Activated CD4-positive, CD25-positive, alpha-beta regulatory T cell treated with anti-CD3 and anti-CD28 coated beads, Interleukin-2, amount 50 U/mL, for 72 hours (primary cell): ENCODE data around the gene FLT1.

Experiments
- DNase-seq: peaks from one replicate; pipeline ENCODE4 v3.0.0; 2021

The FLT1 gene

DNA sequence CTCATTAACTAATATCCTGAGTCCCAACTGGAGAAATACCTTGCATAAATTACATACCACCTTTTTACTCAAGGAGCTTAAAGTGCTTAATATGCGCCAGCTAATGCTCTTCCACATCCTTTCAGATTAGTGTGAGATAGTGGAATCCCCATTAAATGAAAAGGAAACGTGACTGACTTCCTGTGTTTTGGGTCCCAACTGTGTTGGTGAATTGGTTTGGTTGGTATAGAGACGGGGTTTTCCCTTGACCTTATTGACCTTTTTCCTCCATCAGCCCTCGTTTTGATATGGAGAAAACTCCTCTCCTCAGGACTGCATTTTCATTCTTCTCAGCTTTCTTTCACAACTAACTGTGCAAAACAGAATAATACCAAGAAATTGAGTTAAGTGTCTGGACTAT, 193.1 kb downstream of the FLT1 start:
- no peak for DNase-seq

DNA sequence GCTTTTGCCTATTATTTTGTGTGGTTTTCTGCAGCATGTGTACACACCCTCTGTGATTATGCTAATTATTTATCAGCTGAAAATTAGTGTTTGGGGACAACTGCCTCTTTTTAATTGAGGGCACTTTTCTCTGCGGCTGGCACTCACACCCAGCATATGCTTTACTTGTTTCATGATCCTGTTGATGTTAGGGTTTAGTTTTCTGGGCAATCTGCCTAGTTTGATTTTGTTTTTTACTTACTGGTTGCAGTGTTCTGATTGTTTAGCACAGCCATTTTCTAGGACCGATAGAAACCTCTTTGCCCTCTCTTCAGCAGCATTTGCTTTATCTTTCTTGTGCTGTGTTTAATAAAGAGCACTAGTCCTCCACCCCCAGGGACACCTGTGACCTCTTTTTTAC, 195.0 kb downstream of the FLT1 start:
- no peak for DNase-seq

DNA sequence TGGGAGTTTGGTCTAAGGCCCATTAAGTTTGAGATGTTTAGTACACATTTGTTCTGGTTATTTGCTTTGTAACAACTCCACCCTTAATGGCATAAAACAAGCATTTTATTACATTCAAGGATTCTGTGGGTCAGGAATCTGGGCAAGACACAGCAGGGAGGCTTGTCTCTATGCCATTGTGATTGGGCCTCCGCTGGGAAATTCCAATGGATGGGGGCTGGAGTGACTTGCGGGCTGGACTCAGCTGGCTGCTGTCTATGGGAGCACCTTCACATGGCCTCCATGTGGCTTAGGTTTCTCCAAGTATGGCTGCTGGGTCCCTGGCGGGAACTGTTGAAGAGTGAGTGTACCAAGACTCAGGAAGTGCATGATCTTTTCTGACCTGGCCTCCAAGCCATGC, 197.6 kb downstream of the FLT1 start:
- no peak for DNase-seq

DNA sequence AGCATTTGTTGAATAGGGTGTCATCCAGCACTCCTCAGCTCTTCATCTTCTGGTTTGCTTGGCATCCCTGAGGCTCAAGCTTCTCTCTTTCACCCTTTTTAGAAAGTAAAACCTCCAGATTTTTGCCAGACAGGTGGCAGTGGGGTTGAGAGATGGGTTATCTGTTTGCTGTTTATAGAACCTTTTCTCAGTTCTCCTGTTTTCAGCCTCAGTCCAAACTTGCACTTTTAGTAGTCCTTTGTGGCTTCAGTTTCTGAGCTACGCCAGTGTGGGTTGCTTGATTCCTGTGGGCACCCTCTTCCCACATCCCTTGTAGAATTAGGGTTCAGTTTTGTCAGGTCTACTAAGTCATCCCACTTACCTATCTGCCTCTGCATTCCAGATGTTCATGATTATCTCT, 208.7 kb downstream of the FLT1 start:
- no peak for DNase-seq

DNA sequence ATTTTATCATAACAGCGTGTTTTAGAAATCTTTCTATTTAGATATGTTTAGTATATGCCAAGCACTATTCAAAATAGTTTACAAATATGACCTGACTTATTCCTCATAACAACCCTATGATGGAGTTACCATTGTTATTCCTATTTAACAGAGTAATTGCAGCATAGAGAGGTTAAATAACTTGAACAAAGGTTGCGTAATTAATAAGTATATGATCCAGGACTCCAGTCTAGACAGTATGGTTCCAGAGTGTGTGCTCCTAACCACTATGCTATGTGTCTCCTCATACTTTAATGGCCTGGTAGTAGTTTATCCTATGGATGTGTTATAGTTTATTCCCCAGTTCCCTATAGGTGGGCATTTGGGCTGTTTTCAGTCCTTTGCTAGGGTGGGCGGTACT, 211.3 kb downstream of the FLT1 start:
- DNase-seq: no peak

DNA sequence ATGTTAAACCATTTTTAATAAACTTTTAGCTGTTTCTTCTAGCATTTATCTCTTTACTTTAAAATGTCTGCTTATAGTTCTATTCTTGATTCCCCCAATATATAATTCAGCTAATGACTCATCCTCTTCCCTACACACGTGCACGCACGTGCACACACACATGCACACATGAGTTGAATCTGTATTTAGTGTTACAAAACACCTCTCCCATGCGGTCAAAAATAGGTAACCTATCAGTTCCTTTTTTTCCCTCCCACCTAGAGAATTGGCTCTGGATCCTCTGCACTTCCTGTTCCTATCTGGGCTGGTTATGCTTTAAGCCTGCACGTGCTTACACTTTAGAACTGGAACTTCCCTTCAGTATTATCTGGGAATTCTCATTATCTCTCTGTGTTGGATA, 212.5 kb downstream of the FLT1 start:
- no peak for DNase-seq

DNA sequence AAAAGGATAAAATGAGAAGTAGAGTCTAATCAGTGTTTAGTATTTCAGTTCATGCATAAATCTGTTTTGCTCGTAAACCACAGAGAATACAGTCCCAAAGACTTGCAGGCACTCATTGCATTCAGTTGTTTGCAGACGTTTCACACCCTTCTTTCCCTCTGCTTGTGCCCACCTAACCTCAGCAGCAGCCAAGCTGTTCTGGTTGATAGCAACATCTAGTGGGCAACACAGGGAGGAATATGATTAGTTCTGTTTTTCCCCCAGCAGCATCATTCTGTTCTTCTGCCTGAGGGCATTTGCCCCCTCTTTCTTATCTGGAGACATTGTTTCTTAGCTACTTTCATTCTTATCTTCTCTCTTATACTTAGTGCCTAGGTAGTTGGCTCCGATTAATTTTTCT, 221.0 kb downstream of the FLT1 start:
- no peak for DNase-seq

DNA sequence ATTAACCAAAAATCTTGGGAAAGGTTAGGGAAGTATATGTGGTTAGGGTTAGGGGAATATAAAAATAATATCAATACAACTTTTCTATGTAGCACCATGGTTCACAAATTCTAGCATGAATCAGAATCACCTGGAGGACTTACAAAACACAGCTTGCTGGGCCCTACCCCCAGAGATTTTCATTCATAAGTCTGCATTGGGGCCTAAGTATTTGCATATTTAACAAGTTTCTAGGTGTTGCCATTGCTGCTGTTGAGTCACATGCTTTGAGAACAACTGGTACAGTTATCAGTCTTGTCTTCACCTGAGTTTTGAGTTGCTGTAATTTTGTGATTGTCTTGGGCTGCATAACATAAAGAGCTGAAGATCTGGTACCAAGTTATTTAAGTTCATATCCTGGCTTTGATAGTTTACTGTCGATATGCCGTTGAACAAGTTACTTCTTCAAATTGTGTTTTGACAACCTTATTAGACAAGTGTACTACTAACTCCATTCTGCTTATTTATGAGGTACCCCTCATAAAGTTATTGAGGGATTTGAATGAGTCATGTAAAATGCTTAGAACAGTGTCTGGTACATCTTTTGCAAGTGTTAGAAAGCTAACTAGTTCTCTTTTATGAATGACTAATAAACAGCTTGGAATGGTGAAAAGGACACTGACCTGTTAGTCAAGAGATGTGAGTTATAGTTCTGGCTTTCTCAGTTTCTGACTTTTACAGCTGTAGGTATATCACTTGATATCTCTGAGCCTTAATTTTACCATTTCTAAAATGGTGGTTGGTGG, 223.7 kb downstream of the FLT1 start:
- DNase-seq: no peak

DNA sequence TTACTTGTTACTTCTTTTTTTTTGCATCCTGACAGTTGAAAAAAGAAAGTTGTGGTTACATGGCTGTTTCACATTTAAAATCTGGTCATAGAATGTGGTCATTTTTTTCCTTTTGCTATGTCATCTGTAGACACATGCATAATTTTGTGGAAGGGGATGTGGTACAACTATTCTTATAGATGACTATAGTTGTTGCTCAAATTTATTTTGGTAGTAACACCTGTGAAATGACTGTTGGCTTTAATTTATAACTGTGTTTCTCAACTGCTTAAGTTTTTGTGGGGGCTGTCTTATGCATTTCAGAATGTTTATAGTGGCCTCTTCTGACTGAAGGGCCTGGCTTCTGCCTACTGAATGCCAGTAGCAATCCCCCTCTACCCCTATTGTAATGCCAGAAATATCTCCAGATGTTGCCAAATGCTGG, 226.1 kb downstream of the FLT1 start:
- no peak for DNase-seq

DNA sequence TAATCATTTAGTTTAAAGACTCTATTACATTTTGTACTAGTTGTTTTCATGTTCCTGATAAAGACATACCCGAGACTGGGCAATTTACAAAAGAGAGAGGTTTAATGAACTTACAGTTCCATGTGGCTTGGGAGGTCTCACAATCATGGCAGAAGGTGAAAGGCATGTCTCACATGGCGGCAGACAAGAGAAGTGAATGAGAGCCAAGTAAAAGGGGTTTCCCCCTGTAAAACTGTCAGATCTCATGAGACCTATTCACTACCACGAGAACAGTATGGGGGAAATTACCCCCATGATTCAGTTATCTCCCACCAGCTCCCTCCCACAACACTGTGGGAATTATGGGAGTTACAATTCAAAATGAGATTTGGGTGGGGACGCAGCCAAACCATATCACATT, 227.4 kb downstream of the FLT1 start:
- DNase-seq: no peak

DNA sequence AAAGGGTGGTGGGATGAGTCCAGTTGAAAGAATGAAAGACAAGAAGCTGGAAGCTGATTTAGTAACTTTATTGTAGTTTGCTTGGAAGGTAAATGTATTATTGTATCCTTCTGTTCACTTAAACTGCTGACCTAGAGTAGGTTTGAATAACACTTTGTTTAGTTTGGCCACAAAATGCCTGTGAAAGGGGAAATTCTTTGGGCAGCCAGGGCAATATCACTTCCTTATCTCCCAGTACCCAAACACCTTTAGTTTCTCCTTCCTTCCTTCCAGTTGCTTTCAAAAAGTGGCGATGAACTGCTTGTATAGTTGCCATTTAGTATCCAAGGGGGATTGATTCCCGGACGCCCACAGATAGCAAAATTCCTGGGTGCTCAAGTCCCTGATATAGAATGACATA, 236.5 kb downstream of the FLT1 start:
- no peak for DNase-seq

DNA sequence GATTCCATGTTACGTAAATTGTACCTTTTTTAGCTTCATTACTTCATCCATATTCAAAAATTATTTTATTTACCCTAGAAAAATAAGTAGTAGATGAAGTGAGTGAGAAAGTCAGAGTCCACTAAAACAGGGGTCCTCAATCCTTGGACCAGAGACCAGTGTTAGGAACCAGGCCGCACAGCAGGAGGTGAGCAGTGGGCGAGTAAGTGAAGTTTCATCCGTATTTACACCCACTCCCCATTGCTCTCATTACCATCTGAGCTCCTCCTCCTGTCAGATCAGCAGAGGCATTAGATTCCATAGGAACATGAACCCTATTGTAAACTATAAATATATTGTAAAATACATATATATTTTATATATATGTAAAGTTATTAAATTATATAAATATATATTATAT, 237.6 kb downstream of the FLT1 start:
- no peak for DNase-seq

DNA sequence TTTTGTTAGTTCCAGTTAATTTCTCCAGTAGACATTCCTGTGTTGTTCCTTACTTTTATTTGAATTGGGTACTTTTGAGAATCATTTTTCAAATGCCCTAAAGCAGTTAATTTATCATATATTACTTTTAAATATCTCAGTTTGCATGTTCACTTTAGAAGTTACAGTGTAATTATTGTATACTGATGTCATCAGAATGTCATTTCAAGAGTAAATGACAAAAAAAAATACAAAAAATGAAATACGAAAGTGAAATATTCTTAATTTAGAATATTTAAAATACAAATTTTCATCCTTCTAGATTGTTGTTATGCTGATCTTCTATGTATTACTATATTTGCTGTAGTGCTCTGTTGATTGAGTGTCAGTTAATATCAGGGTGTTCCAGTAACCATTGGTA, 242.4 kb downstream of the FLT1 start:
- no peak for DNase-seq

DNA sequence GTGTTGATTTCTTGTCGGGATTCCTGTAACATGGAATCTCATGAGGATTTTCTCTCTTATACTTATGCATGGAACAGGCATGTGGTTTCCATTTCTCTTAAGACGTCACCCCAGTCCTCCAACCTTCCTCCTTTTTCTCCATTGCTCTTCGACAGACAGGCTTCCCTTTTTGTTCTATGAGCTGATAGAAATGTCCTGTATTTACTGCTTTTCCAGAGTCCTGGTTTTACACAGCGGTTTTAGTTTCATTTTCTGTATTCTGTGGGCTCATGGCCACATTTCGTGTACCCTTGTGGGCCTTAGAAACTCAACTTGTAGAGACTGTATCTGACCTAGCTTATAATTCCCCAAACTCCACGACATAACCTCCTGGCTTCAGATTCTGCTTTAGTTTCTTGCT, 243.5 kb downstream of the FLT1 start:
- no peak for DNase-seq

DNA sequence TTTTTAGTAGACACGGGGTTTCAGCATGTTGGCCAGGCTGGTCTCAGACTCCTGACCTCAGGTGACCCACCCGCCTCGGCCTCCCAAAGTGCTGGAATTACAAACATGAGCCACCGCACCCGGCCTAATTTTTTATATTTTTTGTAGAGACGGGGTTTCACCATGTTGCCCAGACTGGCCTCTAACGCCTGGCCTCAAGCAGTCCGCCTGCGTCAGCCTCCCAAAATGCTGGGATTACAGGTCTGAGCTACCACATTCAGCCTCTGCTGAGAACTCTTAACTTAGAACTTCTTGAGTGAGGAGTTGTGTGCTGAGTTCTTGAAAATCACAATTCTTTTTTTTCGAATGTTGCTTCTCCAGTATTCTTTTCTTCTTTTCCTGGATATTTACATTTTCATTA, 244.4 kb downstream of the FLT1 start:
- no peak for DNase-seq
